ENCODE results near the gene EFCAB5.
A peak's percentile ranks its signal among the peaks of the same experiment; 100 is the strongest.

DNA sequence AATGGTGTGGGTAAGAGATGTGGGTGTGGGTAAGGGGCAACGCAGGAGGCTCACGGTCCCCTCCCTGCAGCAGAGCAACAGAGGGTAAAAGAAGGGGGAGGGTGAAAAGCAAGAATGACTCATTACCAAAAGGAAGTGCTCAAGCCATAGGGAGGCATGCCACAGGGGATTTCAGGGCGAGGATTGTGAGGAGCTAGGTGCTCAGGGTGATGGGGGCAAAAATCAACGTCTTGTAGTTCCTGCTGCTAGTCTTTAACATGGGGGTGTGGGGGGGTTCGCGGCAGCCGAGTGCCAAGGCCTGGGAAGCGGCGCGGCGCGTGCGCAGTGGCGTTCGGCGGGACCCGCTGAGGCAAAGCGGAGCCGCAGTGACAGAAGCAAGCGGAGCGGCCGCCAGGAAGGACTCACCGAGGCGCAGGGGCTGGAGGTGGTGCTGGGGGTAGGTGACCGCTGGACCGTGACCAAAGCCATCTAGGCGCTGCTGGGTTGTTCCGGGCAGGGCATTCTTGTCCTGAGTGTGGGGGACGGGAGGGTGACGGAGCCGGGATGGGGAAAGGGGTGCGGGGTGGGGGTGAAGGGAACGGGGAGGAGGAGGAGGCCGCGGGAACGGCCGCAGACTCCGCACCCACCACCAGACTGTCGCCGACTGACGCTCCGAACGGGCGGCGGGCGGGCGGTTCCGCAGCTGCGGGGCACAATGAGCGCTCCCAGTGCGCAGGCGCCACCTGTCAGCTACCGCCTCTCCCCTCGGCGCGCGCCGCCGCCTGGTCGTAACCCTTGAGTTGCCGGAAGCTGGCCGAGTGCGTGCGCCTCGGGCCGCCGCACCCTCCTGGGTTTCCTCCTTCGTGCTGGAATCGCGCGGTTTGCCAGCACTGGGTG lies 11.7 kb upstream of the EFCAB5 start, which contains the start of gene SSH2:
- peak; percentile 56 for TF ChIP-seq POLR2AphosphoS5 (IDR thresholded peaks at IDR 0.05; ENCODE audit: low read depth)
- no peak for TF ChIP-seq CTCF (conservative IDR thresholded peaks at IDR 0.05; ENCODE audit: low read depth in 2 of 2)
- TF ChIP-seq REST (IDR thresholded peaks at IDR 0.05; ENCODE audit: unreplicated experiment) = no peak
- TF ChIP-seq EZH2phosphoT487 (IDR thresholded peaks at IDR 0.05; ENCODE audit: unreplicated experiment) = no peak
- TF ChIP-seq STAT1 (IDR thresholded peaks at IDR 0.05; ENCODE audit: unreplicated experiment) = no peak
- no peak for TF ChIP-seq CREB1 (CRISPR knock-in tag; IDR thresholded peaks at IDR 0.05; ENCODE audit: low read depth)
- no peak for TF ChIP-seq EZH2 (IDR thresholded peaks at IDR 0.05; ENCODE audit: low read depth, unreplicated experiment)
- no peak for TF ChIP-seq ZNF331 (CRISPR knock-in tag; IDR thresholded peaks at IDR 0.05; ENCODE audit: low read depth)
- no peak for TF ChIP-seq ETS1 (IDR thresholded peaks at IDR 0.05)
- TF ChIP-seq ZNF114 (CRISPR knock-in tag; IDR thresholded peaks at IDR 0.05) = no peak

Measured in GM23338 (cell line).